ENCODE results near the gene TP53I3. TPM values are rescaled to one million over a fixed set of nuclear protein-coding genes. Genes with fewer than 3 reads are reported as not detected.

Gene TP53I3
- total RNA-seq, 1 donor from 2014 or later, result 51.7 TPM

- no peak for TF ChIP-seq CTCF (IDR thresholded peaks at IDR 0.05)
- DNase-seq (ENCODE audit: low spot score), result no peak
- Mint-ChIP-seq H3K9me3 (ENCODE audit: low read depth) (no peaks in the 10 kb centered on the region), H3K36me3 (ENCODE audit: low read depth) (peaks cover 6% of the 10 kb centered on the region), H3K27ac (ENCODE audit: unreplicated experiment) (no peak overlapping the region), H3K4me3 (ENCODE audit: unreplicated experiment) (no peak overlapping the region), H3K4me1 (ENCODE audit: low read depth) (peaks cover 9% of the 10 kb centered on the region), H3K27me3 (ENCODE audit: low read depth) (no peaks in the 10 kb centered on the region)
Measured at GRCh38 chr2:24088821-24089359, 4.3 kb upstream of the TP53I3 start.

GRCh38 chr2:24087032-24087431 lies 2.4 kb upstream of the TP53I3 start:
- TF ChIP-seq CTCF (IDR thresholded peaks at IDR 0.05), result no peak
- Mint-ChIP-seq H3K4me3 (ENCODE audit: unreplicated experiment) (no peak overlapping the region), H3K36me3 (ENCODE audit: low read depth) (peaks cover 9% of the 10 kb centered on the region), H3K27me3 (ENCODE audit: low read depth) (no peaks in the 10 kb centered on the region), H3K27ac (ENCODE audit: unreplicated experiment) (no peak overlapping the region), H3K9me3 (ENCODE audit: low read depth) (no peaks in the 10 kb centered on the region), H3K4me1 (ENCODE audit: low read depth) (peaks cover 23% of the 10 kb centered on the region)
- DNase-seq (ENCODE audit: low spot score), result no peak

DNA sequence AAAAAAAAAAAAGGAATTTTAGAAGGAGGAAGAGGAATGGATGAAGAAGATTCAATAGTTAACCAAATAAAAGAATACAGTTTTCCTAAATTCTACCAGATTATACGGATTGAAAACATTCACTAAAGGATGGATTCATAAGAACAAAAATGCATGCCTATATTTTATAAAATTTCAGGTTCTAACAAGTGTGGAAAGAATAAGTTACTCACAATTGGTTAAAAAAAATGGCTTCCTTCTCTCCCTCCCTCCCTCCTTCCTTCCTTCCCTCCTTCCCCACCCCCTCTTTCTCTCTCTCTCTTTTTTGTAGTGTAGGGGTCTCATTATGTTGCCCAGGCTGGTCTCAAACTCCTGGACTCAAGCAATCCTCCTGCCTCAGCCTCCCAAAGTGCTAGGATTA lies 1.6 kb upstream of the TP53I3 start:
- Mint-ChIP-seq H3K27ac (ENCODE audit: unreplicated experiment) (no peak overlapping the region), H3K4me1 (ENCODE audit: low read depth) (peaks cover 23% of the 10 kb centered on the region), H3K36me3 (ENCODE audit: low read depth) (peaks cover 13% of the 10 kb centered on the region), H3K27me3 (ENCODE audit: low read depth) (no peaks in the 10 kb centered on the region), H3K4me3 (ENCODE audit: unreplicated experiment) (no peak overlapping the region), H3K9me3 (ENCODE audit: low read depth) (no peaks in the 10 kb centered on the region)
- no peak for DNase-seq (ENCODE audit: low spot score)
- no peak for TF ChIP-seq CTCF (IDR thresholded peaks at IDR 0.05)

GRCh38 chr2:24085200-24085489 lies 511 bp upstream of the TP53I3 start:
- H3K27ac Mint-ChIP-seq (ENCODE audit: unreplicated experiment), result peak overlapping the region; percentile 92
- no peaks in the 10 kb centered on the region for H3K9me3 Mint-ChIP-seq (ENCODE audit: low read depth)
- peaks cover 14% of the 10 kb centered on the region for H3K36me3 Mint-ChIP-seq (ENCODE audit: low read depth)
- H3K4me1 Mint-ChIP-seq (ENCODE audit: low read depth), result peaks cover 23% of the 10 kb centered on the region
- peak overlapping the region; percentile 95 for H3K4me3 Mint-ChIP-seq (ENCODE audit: unreplicated experiment)
- DNase-seq (ENCODE audit: low spot score), result no peak
- H3K27me3 Mint-ChIP-seq (ENCODE audit: low read depth), result no peaks in the 10 kb centered on the region
- no peak for TF ChIP-seq CTCF (IDR thresholded peaks at IDR 0.05)

- H3K27me3 Mint-ChIP-seq (ENCODE audit: low read depth), result no peaks in the 10 kb centered on the region
- TF ChIP-seq CTCF (IDR thresholded peaks at IDR 0.05), result no peak
- DNase-seq (ENCODE audit: low spot score), result no peak
- peaks cover 23% of the 10 kb centered on the region for H3K4me1 Mint-ChIP-seq (ENCODE audit: low read depth)
- H3K4me3 Mint-ChIP-seq (ENCODE audit: unreplicated experiment), result peak overlapping the region; percentile 95
- H3K9me3 Mint-ChIP-seq (ENCODE audit: low read depth), result no peaks in the 10 kb centered on the region
- H3K36me3 Mint-ChIP-seq (ENCODE audit: low read depth), result peaks cover 18% of the 10 kb centered on the region
- H3K27ac Mint-ChIP-seq (ENCODE audit: unreplicated experiment), result peak overlapping the region; percentile 95
Measured at GRCh38 chr2:24083567-24084385, 858 bp downstream of the TP53I3 start.
